Keratinocyte (primary cell): ENCODE data around the gene SASH1. TPM values are rescaled to one million over a fixed set of nuclear protein-coding genes. Genes with fewer than 3 reads are reported as not detected.

Experiments
- DNase-seq: peaks from one replicate; pipeline ENCODE4 v3.0.0-alpha.2; 2011; ENCODE audit warnings: low read depth, missing footprints, low spot score
- FAIRE-seq: peaks from 2 replicates; lab custom pipeline; 2011; peaks lifted over from hg19 to GRCh38; lab: Jason Lieb, UNC
- H2AFZ ChIP-seq: 2 replicates; pipeline ENCODE4 v1.6.0; 2012; ENCODE audit warnings: low read length, control low read depth, inconsistent platforms; ENCODE audit not compliant: control insufficient read depth
- H3K27ac ChIP-seq: 2 replicates; pipeline ENCODE4 v1.5.1; 2011; ENCODE audit warnings: low read length; ENCODE audit not compliant: control insufficient read depth, insufficient read depth
- H3K27me3 ChIP-seq: 3 replicates; pipeline ENCODE4 v1.6.0; 2011; ENCODE audit warnings: low read length; ENCODE audit not compliant: control insufficient read depth, insufficient read depth; ENCODE audit errors: extremely low read depth
- H3K36me3 ChIP-seq, 2 experiments: 2 replicates in 1 of 2; 3 replicates in 1 of 2; pipeline ENCODE4 v1.5.1; 2011; ENCODE audit warnings: low read length in 2 of 2, mild to moderate bottlenecking in 1 of 2; ENCODE audit not compliant: control insufficient read depth in 2 of 2, insufficient read depth in 2 of 2; ENCODE audit errors: extremely low read depth in 1 of 2
- H3K4me1 ChIP-seq: 3 replicates; pipeline ENCODE4 v1.5.1; 2011; ENCODE audit warnings: low read length; ENCODE audit not compliant: control insufficient read depth, insufficient read depth; ENCODE audit errors: extremely low read depth
- H3K4me2 ChIP-seq: 3 replicates; pipeline ENCODE4 v1.6.0; 2011; ENCODE audit warnings: low read depth, low read length; ENCODE audit not compliant: control insufficient read depth, insufficient read depth; ENCODE audit errors: extremely low read depth
- H3K4me3 ChIP-seq, 3 experiments: fragments of 200-600 bp in 1 of 3; sonication (generic) in 1 of 3; 2 replicates in 2 of 3; 3 replicates in 1 of 3; pipeline ENCODE4 v1.5.1; 2011 to 2016; ENCODE audit warnings: low read length in 3 of 3, mild to moderate bottlenecking in 3 of 3, control low read depth in 2 of 3, inconsistent platforms in 1 of 3, low read depth in 1 of 3, mixed read lengths in 1 of 3, mixed run types in 1 of 3, moderate library complexity in 1 of 3; ENCODE audit not compliant: control insufficient read depth in 2 of 3, insufficient read depth in 2 of 3; ENCODE audit errors: extremely low read depth in 1 of 3
- H3K79me2 ChIP-seq: 2 replicates; pipeline ENCODE4 v1.6.0; 2012; ENCODE audit warnings: low read length; ENCODE audit not compliant: control insufficient read depth, insufficient read depth
- H3K9ac ChIP-seq: 3 replicates; pipeline ENCODE4 v1.6.0; 2011; ENCODE audit warnings: low read length; ENCODE audit not compliant: control insufficient read depth, insufficient read depth; ENCODE audit errors: extremely low read depth
- H3K9me1 ChIP-seq: 3 replicates; pipeline ENCODE4 v1.6.0; 2011; ENCODE audit warnings: low read length; ENCODE audit not compliant: control insufficient read depth, insufficient read depth; ENCODE audit errors: extremely low read depth
- H3K9me3 ChIP-seq: 2 replicates; pipeline ENCODE4 v1.5.1; 2012; ENCODE audit warnings: low read depth, low read length; ENCODE audit not compliant: control insufficient read depth
- H4K20me1 ChIP-seq: 3 replicates; pipeline ENCODE4 v1.6.0; 2011; ENCODE audit warnings: low read length; ENCODE audit not compliant: control insufficient read depth, insufficient read depth; ENCODE audit errors: extremely low read depth
- CTCF ChIP-seq, 3 experiments: IDR thresholded peaks in 1 of 3; conservative IDR thresholded peaks in 1 of 3; optimal IDR thresholded peaks in 1 of 3; 2 replicates in 2 of 3; 3 replicates in 1 of 3; pipeline versions ENCODE3 to v1.5.1; 2011; ENCODE audit warnings: low read length in 3 of 3, mild to moderate bottlenecking in 3 of 3, moderate library complexity in 2 of 3, control low read depth in 1 of 3, inconsistent platforms in 1 of 3; ENCODE audit not compliant: insufficient read depth in 2 of 3; ENCODE audit errors: extremely low read depth in 1 of 3
- EZH2 ChIP-seq: IDR thresholded peaks from one replicate; pipeline ENCODE4 v1.6.1; 2012; ENCODE audit warnings: inconsistent platforms, mild to moderate bottlenecking, low read length, moderate library complexity
- dilution Hi-C: fragments of 300-500 bp; cut with MboI; formaldehyde crosslinking; loops from one replicate; pipeline ENCODE4 v1.7.0; 2020; ENCODE audit warnings: low sequenced_read_pairs; ENCODE audit not compliant: extremely low pct_ligation_motif_present
- polyA plus RNA-seq, 5 experiments: library from polyadenylated mRNA; depleted of rRNA in 3 of 5; stranded (reverse) in 3 of 5; stranded (forward) in 1 of 5; unstranded in 1 of 5; fragments of >200 nt; gene quantifications; 1 replicate in 1 of 5; 2 replicates in 3 of 5; 3 replicates in 1 of 5; pipeline versions ENCODE4 v1.2.1 to v1.2.3, GENCODE V29; 2011 to 2012; ENCODE audit warnings: missing spikeins in 2 of 5, low read depth in 1 of 5, low replicate concordance in 1 of 5

The SASH1 gene
- polyA plus RNA-seq, 1 donor (not counting 4 experiments of a cell fraction or from before 2014, with no cell fraction given) = 4.4 TPM

GRCh38 chr6:148495029-148495428 is 152.4 kb downstream of the SASH1 start:
- no peak overlapping the region for H3K27ac ChIP-seq
- dilution Hi-C loops = no loop called here
- TF ChIP-seq EZH2 = no peak
- TF ChIP-seq CTCF (optimal IDR thresholded peaks at IDR 0.05 in 1 of 3, IDR thresholded peaks at IDR 0.05 in 1 of 3, conservative IDR thresholded peaks at IDR 0.05 in 1 of 3; ENCODE audit: extremely low read depth in 1 of 3, insufficient read depth in 2 of 3, low read length in 3 of 3) = no peak

GRCh38 chr6:148497257-148497656 is 154.6 kb downstream of the SASH1 start:
- H3K4me1 ChIP-seq = peaks cover 13% of the 10 kb centered on the region
- DNase-seq (no peak), FAIRE-seq (peak; percentile 13)
- TF ChIP-seq EZH2 (no peak), CTCF (optimal IDR thresholded peaks at IDR 0.05 in 1 of 3, IDR thresholded peaks at IDR 0.05 in 1 of 3, conservative IDR thresholded peaks at IDR 0.05 in 1 of 3; ENCODE audit: extremely low read depth in 1 of 3, insufficient read depth in 2 of 3, low read length in 3 of 3) (no peak)
- no peak overlapping the region for H3K9ac ChIP-seq
- H3K4me2 ChIP-seq = no peak overlapping the region
- no peaks in the 10 kb centered on the region for H3K9me1 ChIP-seq
- no peaks in the 10 kb centered on the region for H3K9me3 ChIP-seq
- H3K4me3 ChIP-seq = no peak overlapping the region
- no peaks in the 10 kb centered on the region for H3K79me2 ChIP-seq
- no peaks in the 10 kb centered on the region for H3K36me3 ChIP-seq
- H3K27me3 ChIP-seq = no peaks in the 10 kb centered on the region
- H4K20me1 ChIP-seq = no peaks in the 10 kb centered on the region
- dilution Hi-C loops = no loop called here
- H3K27ac ChIP-seq = no peak overlapping the region
- no peak overlapping the region for H2AFZ ChIP-seq

More at GRCh38 chr6:148495029-148495428, 152.4 kb downstream of the SASH1 start:
- FAIRE-seq (no peak), DNase-seq (no peak)
- Histone ChIP-seq H3K4me2 (no peak overlapping the region), H3K9ac (no peak overlapping the region), H3K9me1 (no peaks in the 10 kb centered on the region), H3K4me1 (no peaks in the 10 kb centered on the region), H2AFZ (no peak overlapping the region), H4K20me1 (no peaks in the 10 kb centered on the region), H3K36me3 (no peaks in the 10 kb centered on the region), H3K9me3 (no peaks in the 10 kb centered on the region), H3K27me3 (no peaks in the 10 kb centered on the region), H3K4me3 (no peak overlapping the region), H3K79me2 (no peaks in the 10 kb centered on the region)
